NCI-H2107 treated with DMSO at 0.1 percent for 48 hours (cell line): ENCODE measurements around the gene TJP2.

Source experiments
- DNase-seq: peaks from one replicate; lab custom pipeline; 2025; ENCODE audit not compliant: unreplicated experiment; lab: John Stamatoyannopoulos, UW

TJP2 gene

GRCh38 chr9:69173891-69174615, at the start of gene TJP2:
TSS of gene TJP2 (plus strand) at chr9:69174277. CDS start at chr9:69174373, 96 bp downstream.
- DNase-seq, result no peak

- DNase-seq, result no peak
Observed at GRCh38 chr9:69130456-69131441, 43.3 kb upstream of the TJP2 start.

GRCh38 chr9:69131682-69132081, 42.4 kb upstream of the TJP2 start:
- no peak for DNase-seq

- no peak for DNase-seq
Observed at GRCh38 chr9:69132361-69132760, 41.7 kb upstream of the TJP2 start.

DNA sequence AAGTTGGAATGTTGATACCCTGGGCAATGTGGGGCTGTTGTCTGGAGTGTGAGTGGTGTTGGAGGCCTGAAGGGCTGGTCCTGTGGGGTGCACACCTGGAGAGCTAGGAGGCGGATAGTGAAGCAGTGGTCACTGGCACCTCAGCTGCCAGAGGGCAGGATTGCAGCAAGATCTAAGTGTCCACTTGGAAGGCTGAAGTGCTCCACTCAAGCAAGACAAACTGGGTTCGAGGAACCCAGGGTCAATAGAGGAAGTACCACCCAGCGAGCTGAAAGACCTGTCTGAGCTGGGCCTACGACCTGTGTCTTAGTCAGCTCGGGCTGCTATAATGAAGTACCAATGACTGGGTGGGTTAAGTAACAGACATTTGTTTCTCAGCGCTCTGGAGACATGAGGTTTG, 39.7 kb upstream of the TJP2 start:
- DNase-seq, result no peak

- no peak for DNase-seq
Observed at GRCh38 chr9:69136185-69136584, 37.9 kb upstream of the TJP2 start.

DNA sequence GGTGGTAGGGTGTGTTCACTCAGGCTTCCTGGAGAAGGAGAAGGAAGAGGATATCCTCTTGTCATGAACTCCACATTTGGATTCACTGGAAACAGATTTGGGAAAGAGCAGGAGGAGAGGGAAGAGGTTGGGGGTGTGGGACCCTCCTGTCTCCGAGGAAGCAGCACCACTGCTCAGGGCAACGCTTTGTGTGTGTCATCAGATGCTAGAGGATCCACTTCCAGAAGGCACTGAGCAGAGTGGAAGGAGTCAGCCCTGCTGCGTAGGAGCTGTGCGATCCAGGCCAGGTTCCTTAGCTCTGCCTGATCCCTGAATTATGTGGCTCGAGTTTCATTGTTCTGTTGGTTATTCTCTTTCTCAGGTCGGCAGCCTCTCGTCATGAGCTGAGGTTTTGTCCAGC, 37.3 kb upstream of the TJP2 start:
- no peak for DNase-seq

DNA sequence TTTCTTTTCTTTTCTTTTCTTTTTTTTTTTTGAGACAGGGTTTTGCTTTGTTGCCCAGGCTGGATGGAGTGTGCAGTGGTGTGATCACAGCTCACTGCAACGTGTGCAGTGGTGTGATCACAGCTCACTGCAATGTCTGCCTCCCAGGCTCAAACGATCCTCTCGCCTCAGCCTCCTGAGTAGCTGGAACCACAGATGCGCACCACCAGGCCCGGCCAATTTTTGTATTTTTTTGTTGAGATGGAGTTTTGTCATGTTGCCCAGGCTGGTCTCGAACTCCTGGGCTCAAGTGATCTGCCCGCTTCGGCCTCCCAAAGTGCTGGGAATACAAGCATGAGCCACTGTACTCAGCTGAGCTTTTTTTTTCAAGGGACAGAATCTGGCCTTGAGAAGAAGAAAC, 36.8 kb upstream of the TJP2 start:
- no peak for DNase-seq

DNA sequence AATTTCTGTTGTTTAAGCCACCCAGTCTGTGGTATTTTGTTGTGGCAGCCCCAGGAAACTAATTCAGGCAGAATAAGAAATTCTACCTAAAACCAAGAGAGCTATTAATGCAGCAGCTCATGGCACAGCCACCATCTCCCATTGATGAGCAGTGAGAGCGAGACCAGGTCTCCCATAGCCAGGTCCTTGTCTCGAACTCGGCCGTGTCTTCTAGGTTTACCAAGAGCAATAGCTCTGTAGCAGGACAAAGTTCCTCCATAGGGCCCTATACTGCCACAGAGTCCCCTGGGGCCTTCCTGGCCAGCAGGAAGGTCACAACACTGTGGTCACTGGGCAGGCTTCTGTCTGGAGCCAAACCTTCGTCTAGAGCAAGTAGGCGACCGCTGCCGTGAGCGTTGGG, 34.5 kb upstream of the TJP2 start:
- no peak for DNase-seq

DNA sequence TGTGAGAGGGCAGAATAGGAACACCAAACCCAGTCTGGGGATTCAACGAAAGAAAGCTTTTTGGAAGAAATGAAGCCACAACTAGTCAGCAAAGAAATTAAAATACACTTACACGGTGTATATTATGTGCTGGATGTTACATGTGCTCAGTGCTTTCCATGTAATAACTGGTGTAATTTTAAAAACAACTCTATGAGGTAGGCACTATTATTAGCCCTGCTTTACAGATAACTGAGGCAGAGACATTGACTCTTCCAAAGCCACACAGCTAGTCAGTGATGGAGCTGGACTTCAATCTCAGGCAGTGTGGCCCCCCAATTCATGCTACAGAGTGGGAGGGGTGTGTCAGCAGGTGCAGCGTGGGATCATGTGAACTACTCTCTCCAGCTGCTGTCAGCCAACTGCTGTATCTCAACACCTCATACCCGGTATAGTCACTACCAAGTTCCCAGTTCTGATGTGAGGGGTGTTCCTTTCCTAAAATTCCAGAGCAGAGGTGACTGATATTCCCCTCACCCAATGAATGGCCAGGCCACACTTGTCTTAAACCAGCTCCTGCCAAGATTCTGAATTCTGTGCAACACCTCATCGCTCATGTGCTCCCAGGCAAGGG, 33.8 kb upstream of the TJP2 start:
- DNase-seq, result no peak

GRCh38 chr9:69141851-69142250, 32.2 kb upstream of the TJP2 start:
- no peak for DNase-seq

DNA sequence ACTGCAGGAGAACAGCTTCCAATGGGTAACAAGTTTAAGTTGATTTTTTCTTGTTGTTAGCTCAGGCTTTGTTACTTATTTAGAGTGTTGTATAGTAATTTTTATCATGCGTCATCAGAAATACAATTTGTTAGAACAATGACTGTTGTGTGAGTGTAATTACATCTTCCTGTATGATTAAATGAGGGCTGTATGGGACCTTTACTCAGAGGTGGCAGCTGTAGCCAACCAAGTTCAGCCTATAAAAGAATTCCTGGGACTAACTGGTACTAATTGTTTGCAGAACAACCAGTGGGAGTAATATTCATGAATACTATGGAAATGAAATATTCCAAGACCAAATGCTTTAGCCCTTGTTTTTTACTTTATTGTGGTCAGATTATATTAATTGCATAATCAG, 30.8 kb upstream of the TJP2 start:
- DNase-seq, result no peak

GRCh38 chr9:69145144-69145715, 28.8 kb upstream of the TJP2 start:
- DNase-seq, result no peak

- DNase-seq, result no peak
Observed at GRCh38 chr9:69147041-69147834, 26.8 kb upstream of the TJP2 start.

- peak; percentile 58 for DNase-seq
Observed at GRCh38 chr9:69149321-69149807, 24.7 kb upstream of the TJP2 start.

- no peak for DNase-seq
Observed at GRCh38 chr9:69151506-69151905, 22.6 kb upstream of the TJP2 start.

- DNase-seq, result no peak
Observed at GRCh38 chr9:69153707-69154521, 20.2 kb upstream of the TJP2 start.

- peak; percentile 35 for DNase-seq
Observed at GRCh38 chr9:69155341-69156030, 18.6 kb upstream of the TJP2 start.
